GM21367 (cell line): Measurements from ENCODE around the gene TYW5.
"Not testable (repeated sequence)": the region's sequence is repeated elsewhere in the genome, so short reads cannot be mapped to it uniquely, and the experiment has no call there.

Experiments used
- ATAC-seq: cut with Tn5 transposase; IDR thresholded peaks from one replicate; pipeline ENCODE4 v1.9.1; 2021; ENCODE audit not compliant: unreplicated experiment

Gene TYW5

GRCh38 chr2:199922856-199923255, 32.4 kb downstream of the TYW5 start:
- no peak for ATAC-seq

- no peak for ATAC-seq
Measured at GRCh38 chr2:199916980-199917379, 38.3 kb downstream of the TYW5 start.

GRCh38 chr2:199914372-199914958, 40.8 kb downstream of the TYW5 start:
- no peak for ATAC-seq

- ATAC-seq, result not testable (repeated sequence)
Measured at GRCh38 chr2:199912553-199913114, 42.7 kb downstream of the TYW5 start.

GRCh38 chr2:199911877-199912161, 43.5 kb downstream of the TYW5 start:
- ATAC-seq, result no peak

- peak; percentile 86 for ATAC-seq
Measured at GRCh38 chr2:199911052-199911876, 44.0 kb downstream of the TYW5 start, which contains the start of gene C2orf69. TSS of gene C2orf69 (plus strand) at chr2:199911293. CDS start at chr2:199911439, 146 bp downstream.

GRCh38 chr2:199910338-199911051, 44.8 kb downstream of the TYW5 start:
- ATAC-seq, result no peak

GRCh38 chr2:199907008-199907714, 48.1 kb downstream of the TYW5 start:
- no peak for ATAC-seq

- no peak for ATAC-seq
Measured at GRCh38 chr2:199903111-199903510, 52.2 kb downstream of the TYW5 start.

GRCh38 chr2:199902486-199903110, 52.7 kb downstream of the TYW5 start:
- no peak for ATAC-seq

- no peak for ATAC-seq
Measured at GRCh38 chr2:199901942-199902341, 53.3 kb downstream of the TYW5 start.

- no peak for ATAC-seq
Measured at GRCh38 chr2:199896617-199897016, 58.7 kb downstream of the TYW5 start.

- ATAC-seq, result no peak
Measured at GRCh38 chr2:199895406-199895805, 59.9 kb downstream of the TYW5 start.

- ATAC-seq, result no peak
Measured at GRCh38 chr2:199883474-199884212, 71.6 kb downstream of the TYW5 start.

GRCh38 chr2:199882667-199883066, 72.6 kb downstream of the TYW5 start:
- no peak for ATAC-seq
